Measurements from ENCODE around the gene FOXE3.

DNA sequence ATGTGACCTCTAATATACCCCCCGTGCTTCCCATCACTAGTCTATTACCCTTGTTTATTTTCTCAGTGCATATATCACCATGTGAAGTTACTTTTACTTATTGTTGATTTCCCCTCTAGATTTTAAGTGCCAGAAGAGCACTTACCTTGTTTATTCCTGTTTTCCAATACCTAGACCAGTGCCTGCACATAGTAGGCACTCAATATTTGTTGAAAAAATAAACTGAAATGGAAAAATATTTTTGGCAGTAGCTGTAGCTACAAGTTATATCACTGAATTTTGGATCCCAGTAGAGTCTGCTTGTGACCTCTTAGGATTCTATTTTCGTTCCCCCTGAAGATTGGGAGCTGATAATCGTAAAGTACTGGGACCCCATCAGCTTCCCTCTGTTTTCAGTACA lies 32.0 kb upstream of the FOXE3 start:
- TF ChIP-seq TAF1 (IDR thresholded peaks at IDR 0.05; ENCODE audit: borderline replicate concordance, low read depth, low read length) (no peak), POLR2A (IDR thresholded peaks at IDR 0.05; ENCODE audit: low read depth, low read length) (no peak), POLR2AphosphoS5 (IDR thresholded peaks at IDR 0.05; ENCODE audit: low read depth, low read length) (no peak)
